ENCODE data around the gene OR56A4.

GRCh38 chr11:6002202-6002699 is 4.5 kb downstream of the OR56A4 start:
- TF ChIP-seq ZBTB33 (IDR thresholded peaks at IDR 0.05) (no peak), REST (IDR thresholded peaks at IDR 0.05) (no peak), TAF1 (conservative IDR thresholded peaks at IDR 0.05) (no peak), CTCF (IDR thresholded peaks at IDR 0.05; ENCODE audit: low read depth, low read length, missing input control) (no peak), MAX (IDR thresholded peaks at IDR 0.05) (no peak), ATF3 (IDR thresholded peaks at IDR 0.05) (no peak), EGR1 (IDR thresholded peaks at IDR 0.05; ENCODE audit: low read depth in 2 of 2) (no peak), JUND (IDR thresholded peaks at IDR 0.05) (no peak), RAD21 (IDR thresholded peaks at IDR 0.05) (no peak), HNF4A (conservative IDR thresholded peaks at IDR 0.05) (no peak), RXRA (IDR thresholded peaks at IDR 0.05) (no peak), GABPA (IDR thresholded peaks at IDR 0.05 in 1 of 2, conservative IDR thresholded peaks at IDR 0.05 in 1 of 2) (no peak), SP1 (IDR thresholded peaks at IDR 0.05) (no peak)
